ENCODE data around the gene FAM229B. TPM values are rescaled to one million over a fixed set of nuclear protein-coding genes. Genes with fewer than 3 reads are reported as not detected.
A peak's percentile ranks its signal among the peaks of the same experiment; 100 is the strongest.

The FAM229B gene
- total and polyA plus RNA-seq, 2 donors from 2014 or later = 27.2 to 77.1 TPM

GRCh38 chr6:112054001-112054400 is 33.4 kb upstream of the FAM229B start, which contains the start of gene CCN6:
Gene CCN6 (plus strand): TSS chr6:112054104. CDS start chr6:112054358, 254 bp downstream.
- no peak for TF ChIP-seq CTCF (IDR thresholded peaks at IDR 0.05; ENCODE audit: borderline replicate concordance, extremely low read depth, insufficient read depth)
- Histone ChIP-seq H3K27ac (ENCODE audit: low read depth in 2 of 2, low read length in 2 of 2) (no peak within 1 kb of the TSS), H3K9me3 (ENCODE audit: control insufficient read depth in 2 of 3, insufficient read depth in 1 of 3, low read length in 3 of 3) (peaks cover 0 to 5% (median 0%) of the 10 kb centered on the region in 3 donors), H3K4me1 (ENCODE audit: control insufficient read depth in 2 of 3, insufficient read depth in 2 of 3, low read depth in 1 of 3, low read length in 3 of 3) (peaks cover 0 to under 1% (median 0%) of the 10 kb centered on the region in 3 donors), H3K36me3 (ENCODE audit: control insufficient read depth in 2 of 3, insufficient read depth in 3 of 3, low read length in 3 of 3) (no peaks in the 10 kb centered on the region), H3K27me3 (ENCODE audit: control insufficient read depth, insufficient read depth, low read length) (no peaks in the 10 kb centered on the region), H3K4me3 (ENCODE audit: low read length in 3 of 3) (peak within 1 kb of the TSS in 1 of 3 donors; percentile 26), H3K9ac (ENCODE audit: low read length in 3 of 3) (no peak within 1 kb of the TSS)
- FAIRE-seq = no peak
- intact Hi-C loops (cut with DNase I) = no loop called here
- no peak for DNase-seq

- Histone ChIP-seq H3K27me3 (ENCODE audit: control insufficient read depth, insufficient read depth, low read length) (no peaks in the 10 kb centered on the region), H3K27ac (ENCODE audit: low read depth in 2 of 2, low read length in 2 of 2) (no peak overlapping the region), H3K4me3 (ENCODE audit: low read length in 3 of 3) (peak overlapping the region in 1 of 3 donors; percentile 26), H3K9ac (ENCODE audit: low read length in 3 of 3) (no peak overlapping the region), H3K4me1 (ENCODE audit: control insufficient read depth in 2 of 3, insufficient read depth in 2 of 3, low read depth in 1 of 3, low read length in 3 of 3) (no peaks in the 10 kb centered on the region), H3K36me3 (ENCODE audit: control insufficient read depth in 2 of 3, insufficient read depth in 3 of 3, low read length in 3 of 3) (no peaks in the 10 kb centered on the region), H3K9me3 (ENCODE audit: control insufficient read depth in 2 of 3, insufficient read depth in 1 of 3, low read length in 3 of 3) (peaks cover 0 to 5% (median 0%) of the 10 kb centered on the region in 3 donors)
- no peak for TF ChIP-seq CTCF (IDR thresholded peaks at IDR 0.05; ENCODE audit: borderline replicate concordance, extremely low read depth, insufficient read depth)
- FAIRE-seq (no peak), DNase-seq (no peak)
- intact Hi-C loops (cut with DNase I) = no loop called here
Measured at GRCh38 chr6:112054555-112055190, 32.7 kb upstream of the FAM229B start.

GRCh38 chr6:112058243-112059032 is 29.0 kb upstream of the FAM229B start:
- H3K4me3 ChIP-seq (ENCODE audit: low read length in 3 of 3) = no peak overlapping the region
- H3K36me3 ChIP-seq (ENCODE audit: control insufficient read depth in 2 of 3, insufficient read depth in 3 of 3, low read length in 3 of 3) = no peaks in the 10 kb centered on the region
- H3K27me3 ChIP-seq (ENCODE audit: control insufficient read depth, insufficient read depth, low read length) = no peaks in the 10 kb centered on the region
- FAIRE-seq (no peak), DNase-seq (no peak)
- no peak overlapping the region for H3K9ac ChIP-seq (ENCODE audit: low read length in 3 of 3)
- no peaks in the 10 kb centered on the region for H3K4me1 ChIP-seq (ENCODE audit: control insufficient read depth in 2 of 3, insufficient read depth in 2 of 3, low read depth in 1 of 3, low read length in 3 of 3)
- no peaks in the 10 kb centered on the region for H3K9me3 ChIP-seq (ENCODE audit: control insufficient read depth in 2 of 3, insufficient read depth in 1 of 3, low read length in 3 of 3)
- no peak for TF ChIP-seq CTCF (IDR thresholded peaks at IDR 0.05; ENCODE audit: borderline replicate concordance, extremely low read depth, insufficient read depth)
- intact Hi-C loops (cut with DNase I) = no loop called here
- H3K27ac ChIP-seq (ENCODE audit: low read depth in 2 of 2, low read length in 2 of 2) = no peak overlapping the region

All from kidney (tissue), 14 donors.